ENCODE results near the gene MB21D2.

The MB21D2 gene

GRCh38 chr3:192843119-192843518 lies 74.5 kb downstream of the MB21D2 start:
- Histone ChIP-seq H3K27ac (no peak overlapping the region), H3K4me3 (no peak overlapping the region)

GRCh38 chr3:192842711-192843110 lies 74.9 kb downstream of the MB21D2 start:
- H3K27ac ChIP-seq, result no peak overlapping the region
- no peak overlapping the region for H3K4me3 ChIP-seq

GRCh38 chr3:192842138-192842537 lies 75.5 kb downstream of the MB21D2 start:
- no peak overlapping the region for H3K27ac ChIP-seq
- H3K4me3 ChIP-seq, result no peak overlapping the region

- Histone ChIP-seq H3K4me3 (no peak overlapping the region), H3K27ac (no peak overlapping the region)
These were observed 76.2 kb downstream of the MB21D2 start for GRCh38 chr3:192841428-192841827.

GRCh38 chr3:192840143-192840836 lies 77.4 kb downstream of the MB21D2 start:
- no peak overlapping the region for H3K27ac ChIP-seq
- no peak overlapping the region for H3K4me3 ChIP-seq

- peak overlapping the region in 1 of 21 experiments; percentile 17 for H3K27ac ChIP-seq
- no peak overlapping the region for H3K4me3 ChIP-seq
These were observed 81.5 kb downstream of the MB21D2 start for GRCh38 chr3:192835818-192836815.

- peak overlapping the region in 1 of 21 experiments; percentile 53 for H3K27ac ChIP-seq
These were observed 83.2 kb downstream of the MB21D2 start for GRCh38 chr3:192834428-192834827.

GRCh38 chr3:192833177-192833890 lies 84.3 kb downstream of the MB21D2 start:
- Histone ChIP-seq H3K4me3 (no peak overlapping the region), H3K27ac (peak overlapping the region in 6 of 21 experiments; percentile 6 to 53 (median 40))

More at GRCh38 chr3:192834428-192834827, 83.2 kb downstream of the MB21D2 start:
- H3K4me3 ChIP-seq, result no peak overlapping the region

GRCh38 chr3:192831801-192832347 lies 85.8 kb downstream of the MB21D2 start:
- Histone ChIP-seq H3K4me3 (no peak overlapping the region), H3K27ac (peak overlapping the region in 4 of 21 experiments; percentile 7 to 54 (median 41))

- Histone ChIP-seq H3K4me3 (no peak overlapping the region), H3K27ac (peak overlapping the region in 4 of 21 experiments; percentile 7 to 41 (median 40))
These were observed 86.5 kb downstream of the MB21D2 start for GRCh38 chr3:192831111-192831644.

GRCh38 chr3:192830291-192831110 lies 87.2 kb downstream of the MB21D2 start:
- Histone ChIP-seq H3K4me3 (no peak overlapping the region), H3K27ac (peak overlapping the region in 3 of 21 experiments; percentile 39 to 41 (median 41))

- H3K4me3 ChIP-seq, result no peak overlapping the region
- no peak overlapping the region for H3K27ac ChIP-seq
These were observed 89.6 kb downstream of the MB21D2 start for GRCh38 chr3:192827863-192828594.

GRCh38 chr3:192827208-192827607 lies 90.4 kb downstream of the MB21D2 start:
- Histone ChIP-seq H3K4me3 (no peak overlapping the region), H3K27ac (no peak overlapping the region)

GRCh38 chr3:192826214-192827006 lies 91.2 kb downstream of the MB21D2 start:
- H3K27ac ChIP-seq, result no peak overlapping the region
- no peak overlapping the region for H3K4me3 ChIP-seq

GRCh38 chr3:192825657-192826200 lies 91.9 kb downstream of the MB21D2 start:
- H3K27ac ChIP-seq, result no peak overlapping the region
- no peak overlapping the region for H3K4me3 ChIP-seq

GRCh38 chr3:192825216-192825615 lies 92.4 kb downstream of the MB21D2 start:
- Histone ChIP-seq H3K27ac (no peak overlapping the region), H3K4me3 (no peak overlapping the region)

- Histone ChIP-seq H3K27ac (no peak overlapping the region), H3K4me3 (no peak overlapping the region)
These were observed 93.3 kb downstream of the MB21D2 start for GRCh38 chr3:192824313-192824712.
